Fibroblast of pulmonary artery (primary cell): Measurements from ENCODE around the gene MEGF6.

Experiments
- DNase-seq: peaks from one replicate; pipeline ENCODE4 v3.0.0-alpha.2; 2010; ENCODE audit warnings: low read depth
- H3K4me3 ChIP-seq: replicated peaks from 2 replicates; pipeline ENCODE4 v1.5.1; 2011; ENCODE audit warnings: low read depth, mild to moderate bottlenecking, control low read depth, low read length, moderate library complexity
- CTCF ChIP-seq: IDR thresholded peaks from 2 replicates; pipeline ENCODE4 v1.5.1; 2011; ENCODE audit warnings: mild to moderate bottlenecking, control low read depth, low read length, inconsistent platforms; ENCODE audit errors: missing control alignments

MEGF6 gene

GRCh38 chr1:3611170-3612019 is at the start of gene MEGF6:
MEGF6 (minus strand) TSS chr1:3611508; CDS start chr1:3611268, 240 bp downstream.
- TF ChIP-seq CTCF, result no peak
- DNase-seq, result no peak
- H3K4me3 ChIP-seq, result no peak within 1 kb of the TSS

GRCh38 chr1:3660704-3661103 is 49.4 kb upstream of the MEGF6 start:
- TF ChIP-seq CTCF, result no peak
- no peak for DNase-seq
- no peak overlapping the region for H3K4me3 ChIP-seq

GRCh38 chr1:3659093-3659492 is 47.8 kb upstream of the MEGF6 start:
- no peak for DNase-seq
- no peak overlapping the region for H3K4me3 ChIP-seq
- TF ChIP-seq CTCF, result no peak

- H3K4me3 ChIP-seq, result no peak overlapping the region
- TF ChIP-seq CTCF, result no peak
- no peak for DNase-seq
These were observed 46.9 kb upstream of the MEGF6 start for GRCh38 chr1:3658231-3658615.

- H3K4me3 ChIP-seq, result no peak overlapping the region
- no peak for DNase-seq
- no peak for TF ChIP-seq CTCF
These were observed 46.4 kb upstream of the MEGF6 start for GRCh38 chr1:3657578-3658230.

- no peak for DNase-seq
- no peak overlapping the region for H3K4me3 ChIP-seq
- TF ChIP-seq CTCF, result no peak
These were observed 45.8 kb upstream of the MEGF6 start for GRCh38 chr1:3657096-3657475.
